Measurements from ENCODE around the gene HCST.

The HCST gene

DNA sequence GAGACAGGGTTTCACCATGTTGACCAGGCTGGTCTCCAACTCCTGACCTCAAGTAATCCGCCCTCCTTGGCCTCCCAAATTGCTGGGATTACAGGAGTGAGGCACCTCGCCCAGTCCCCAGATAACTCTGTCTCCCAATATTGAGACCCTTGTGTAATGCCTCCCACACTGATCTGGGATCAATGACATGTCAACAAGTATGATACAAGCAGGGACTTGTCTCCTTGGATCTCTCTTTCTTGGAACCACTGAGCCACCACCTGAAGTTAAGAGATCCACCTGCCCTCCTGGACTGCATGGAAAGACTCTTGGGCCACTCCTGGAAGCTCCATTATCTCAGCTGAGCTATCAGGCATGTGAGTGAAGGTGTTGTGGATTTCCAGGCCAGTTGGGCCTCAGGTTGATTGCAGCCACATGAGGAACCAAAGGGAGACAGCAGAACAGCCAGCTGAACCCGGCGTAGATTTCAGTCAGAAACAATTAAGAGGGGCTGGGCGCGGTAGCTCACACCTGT is 17.0 kb upstream of the HCST start:
- ATAC-seq: no peak
- no peak for TF ChIP-seq SNAI2 (CRISPR knock-in tag; IDR thresholded peaks at IDR 0.05)
- TF ChIP-seq ISL1 (CRISPR knock-in tag; IDR thresholded peaks at IDR 0.05): no peak
- TF ChIP-seq, protein P1, sequence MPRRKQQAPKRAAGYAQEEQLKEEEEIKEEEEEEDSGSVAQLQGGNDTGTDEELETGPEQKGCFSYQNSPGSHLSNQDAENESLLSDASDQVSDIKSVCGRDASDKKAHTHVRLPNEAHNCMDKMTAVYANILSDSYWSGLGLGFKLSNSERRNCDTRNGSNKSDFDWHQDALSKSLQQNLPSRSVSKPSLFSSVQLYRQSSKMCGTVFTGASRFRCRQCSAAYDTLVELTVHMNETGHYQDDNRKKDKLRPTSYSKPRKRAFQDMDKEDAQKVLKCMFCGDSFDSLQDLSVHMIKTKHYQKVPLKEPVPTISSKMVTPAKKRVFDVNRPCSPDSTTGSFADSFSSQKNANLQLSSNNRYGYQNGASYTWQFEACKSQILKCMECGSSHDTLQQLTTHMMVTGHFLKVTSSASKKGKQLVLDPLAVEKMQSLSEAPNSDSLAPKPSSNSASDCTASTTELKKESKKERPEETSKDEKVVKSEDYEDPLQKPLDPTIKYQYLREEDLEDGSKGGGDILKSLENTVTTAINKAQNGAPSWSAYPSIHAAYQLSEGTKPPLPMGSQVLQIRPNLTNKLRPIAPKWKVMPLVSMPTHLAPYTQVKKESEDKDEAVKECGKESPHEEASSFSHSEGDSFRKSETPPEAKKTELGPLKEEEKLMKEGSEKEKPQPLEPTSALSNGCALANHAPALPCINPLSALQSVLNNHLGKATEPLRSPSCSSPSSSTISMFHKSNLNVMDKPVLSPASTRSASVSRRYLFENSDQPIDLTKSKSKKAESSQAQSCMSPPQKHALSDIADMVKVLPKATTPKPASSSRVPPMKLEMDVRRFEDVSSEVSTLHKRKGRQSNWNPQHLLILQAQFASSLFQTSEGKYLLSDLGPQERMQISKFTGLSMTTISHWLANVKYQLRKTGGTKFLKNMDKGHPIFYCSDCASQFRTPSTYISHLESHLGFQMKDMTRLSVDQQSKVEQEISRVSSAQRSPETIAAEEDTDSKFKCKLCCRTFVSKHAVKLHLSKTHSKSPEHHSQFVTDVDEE (CRISPR knock-in tag; IDR thresholded peaks at IDR 0.05): no peak
- no peak for TF ChIP-seq CSDC2 (CRISPR knock-in tag; IDR thresholded peaks at IDR 0.05)
- TF ChIP-seq TOX (CRISPR knock-in tag; IDR thresholded peaks at IDR 0.05; ENCODE audit: borderline replicate concordance): no peak
- TF ChIP-seq TCF4 (CRISPR knock-in tag; IDR thresholded peaks at IDR 0.05; ENCODE audit: borderline replicate concordance): no peak
- no peak for TF ChIP-seq ZNF70 (CRISPR knock-in tag; IDR thresholded peaks at IDR 0.05)
- TF ChIP-seq ESRRG (CRISPR knock-in tag; IDR thresholded peaks at IDR 0.05): no peak
- no peak for TF ChIP-seq ARNTL (CRISPR knock-in tag; IDR thresholded peaks at IDR 0.05; ENCODE audit: borderline replicate concordance, low read depth)
- TF ChIP-seq, protein P2, sequence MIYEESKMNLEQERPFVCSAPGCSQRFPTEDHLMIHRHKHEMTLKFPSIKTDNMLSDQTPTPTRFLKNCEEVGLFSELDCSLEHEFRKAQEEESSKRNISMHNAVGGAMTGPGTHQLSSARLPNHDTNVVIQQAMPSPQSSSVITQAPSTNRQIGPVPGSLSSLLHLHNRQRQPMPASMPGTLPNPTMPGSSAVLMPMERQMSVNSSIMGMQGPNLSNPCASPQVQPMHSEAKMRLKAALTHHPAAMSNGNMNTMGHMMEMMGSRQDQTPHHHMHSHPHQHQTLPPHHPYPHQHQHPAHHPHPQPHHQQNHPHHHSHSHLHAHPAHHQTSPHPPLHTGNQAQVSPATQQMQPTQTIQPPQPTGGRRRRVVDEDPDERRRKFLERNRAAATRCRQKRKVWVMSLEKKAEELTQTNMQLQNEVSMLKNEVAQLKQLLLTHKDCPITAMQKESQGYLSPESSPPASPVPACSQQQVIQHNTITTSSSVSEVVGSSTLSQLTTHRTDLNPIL (CRISPR knock-in tag; IDR thresholded peaks at IDR 0.05; ENCODE audit: low read depth): no peak
- no peak for TF ChIP-seq OSR1 (CRISPR knock-in tag; IDR thresholded peaks at IDR 0.05)
- TF ChIP-seq PATZ1 (CRISPR knock-in tag; IDR thresholded peaks at IDR 0.05; ENCODE audit: borderline replicate concordance): no peak

DNA sequence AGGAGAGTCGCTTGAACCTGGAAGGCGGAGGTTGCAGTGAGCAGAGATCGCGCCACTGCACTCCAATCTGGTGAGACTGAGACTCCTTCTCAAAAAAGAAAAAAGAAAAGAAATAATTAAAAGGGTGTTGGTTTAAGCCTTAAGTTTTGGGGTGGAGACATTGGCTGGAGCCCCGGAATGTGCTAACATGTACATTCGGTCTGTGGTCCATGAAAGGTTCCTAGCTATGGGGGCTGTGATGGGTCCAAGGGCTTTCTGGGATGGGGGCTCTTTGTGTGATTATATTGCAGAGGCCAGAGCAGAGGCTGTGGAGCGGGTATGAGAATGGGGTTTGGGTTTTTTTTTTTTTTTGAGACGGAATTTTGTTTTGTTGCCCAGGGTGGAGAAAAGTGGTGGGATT is 16.4 kb upstream of the HCST start:
- no peak for ATAC-seq
- no peak for TF ChIP-seq ZFP3 (CRISPR knock-in tag; IDR thresholded peaks at IDR 0.05)
- no peak for TF ChIP-seq ZC3H10 (CRISPR knock-in tag; IDR thresholded peaks at IDR 0.05)
- TF ChIP-seq BACH2 (CRISPR knock-in tag; IDR thresholded peaks at IDR 0.05; ENCODE audit: borderline replicate concordance): no peak
- no peak for TF ChIP-seq POU6F1 (CRISPR knock-in tag; IDR thresholded peaks at IDR 0.05; ENCODE audit: borderline replicate concordance, low read depth)
- TF ChIP-seq, protein P1 (CRISPR knock-in tag; IDR thresholded peaks at IDR 0.05): no peak
- no peak for TF ChIP-seq ESRRG (CRISPR knock-in tag; IDR thresholded peaks at IDR 0.05)

- TF ChIP-seq PATZ1 (CRISPR knock-in tag; IDR thresholded peaks at IDR 0.05; ENCODE audit: borderline replicate concordance) (no peak), BACH2 (CRISPR knock-in tag; IDR thresholded peaks at IDR 0.05; ENCODE audit: borderline replicate concordance) (no peak), ESRRG (CRISPR knock-in tag; IDR thresholded peaks at IDR 0.05) (no peak), ZNF565 (CRISPR knock-in tag; conservative IDR thresholded peaks at IDR 0.05; ENCODE audit: low read depth) (no peak), RARB (CRISPR knock-in tag; IDR thresholded peaks at IDR 0.05) (no peak), PPARA (CRISPR knock-in tag; IDR thresholded peaks at IDR 0.05; ENCODE audit: borderline replicate concordance) (no peak), ZNF8 (CRISPR knock-in tag; IDR thresholded peaks at IDR 0.05) (no peak), GLIS3 (CRISPR knock-in tag; IDR thresholded peaks at IDR 0.05) (no peak), ISL1 (CRISPR knock-in tag; IDR thresholded peaks at IDR 0.05) (no peak), TOX (CRISPR knock-in tag; IDR thresholded peaks at IDR 0.05; ENCODE audit: borderline replicate concordance) (no peak), CSDC2 (CRISPR knock-in tag; IDR thresholded peaks at IDR 0.05) (no peak)
- TF ChIP-seq, protein P2 (CRISPR knock-in tag; IDR thresholded peaks at IDR 0.05; ENCODE audit: low read depth): no peak
- TF ChIP-seq, protein P3, sequence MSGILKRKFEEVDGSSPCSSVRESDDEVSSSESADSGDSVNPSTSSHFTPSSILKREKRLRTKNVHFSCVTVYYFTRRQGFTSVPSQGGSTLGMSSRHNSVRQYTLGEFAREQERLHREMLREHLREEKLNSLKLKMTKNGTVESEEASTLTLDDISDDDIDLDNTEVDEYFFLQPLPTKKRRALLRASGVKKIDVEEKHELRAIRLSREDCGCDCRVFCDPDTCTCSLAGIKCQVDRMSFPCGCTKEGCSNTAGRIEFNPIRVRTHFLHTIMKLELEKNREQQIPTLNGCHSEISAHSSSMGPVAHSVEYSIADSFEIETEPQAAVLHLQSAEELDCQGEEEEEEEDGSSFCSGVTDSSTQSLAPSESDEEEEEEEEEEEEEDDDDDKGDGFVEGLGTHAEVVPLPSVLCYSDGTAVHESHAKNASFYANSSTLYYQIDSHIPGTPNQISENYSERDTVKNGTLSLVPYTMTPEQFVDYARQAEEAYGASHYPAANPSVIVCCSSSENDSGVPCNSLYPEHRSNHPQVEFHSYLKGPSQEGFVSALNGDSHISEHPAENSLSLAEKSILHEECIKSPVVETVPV (CRISPR knock-in tag; IDR thresholded peaks at IDR 0.05): no peak
Measured at GRCh38 chr19:35887197-35887596, 15.1 kb upstream of the HCST start.

More at GRCh38 chr19:35887197-35887596, 15.1 kb upstream of the HCST start:
- ATAC-seq: no peak
